Limb (tissue), 2 donors: ENCODE data around the gene SIGLEC9.

ENCODE experiments used
- DNase-seq, 2 donors: peaks; one replicate each; pipeline ENCODE4 v3.0.0-alpha.2; 2016; ENCODE audit errors: extremely low spot score in 2 of 2

SIGLEC9 gene

GRCh38 chr19:51124729-51125128, at the start of gene SIGLEC9:
Gene SIGLEC9 (plus strand): TSS chr19:51124906. CDS start chr19:51124975, 69 bp downstream.
- DNase-seq = no peak

DNA sequence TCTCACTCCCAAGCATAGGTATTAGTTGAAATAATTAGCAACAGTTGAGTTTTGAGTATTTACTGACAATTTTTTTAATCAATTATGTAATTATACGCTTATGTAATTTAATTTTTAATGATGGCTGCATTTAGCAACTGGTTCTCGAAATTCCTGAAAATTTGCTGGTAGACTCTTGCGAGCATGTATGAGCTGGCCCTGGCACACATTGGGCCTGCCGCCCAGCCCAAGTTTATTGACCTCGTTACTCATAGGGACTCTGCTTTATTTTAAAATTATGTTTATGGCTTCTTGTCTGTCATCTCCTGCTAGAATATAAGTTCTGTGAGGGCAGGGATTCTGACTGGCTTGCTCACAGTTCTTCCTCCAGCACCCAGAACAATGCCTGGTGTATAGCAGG, 48.7 kb upstream of the SIGLEC9 start:
- no peak for DNase-seq

DNA sequence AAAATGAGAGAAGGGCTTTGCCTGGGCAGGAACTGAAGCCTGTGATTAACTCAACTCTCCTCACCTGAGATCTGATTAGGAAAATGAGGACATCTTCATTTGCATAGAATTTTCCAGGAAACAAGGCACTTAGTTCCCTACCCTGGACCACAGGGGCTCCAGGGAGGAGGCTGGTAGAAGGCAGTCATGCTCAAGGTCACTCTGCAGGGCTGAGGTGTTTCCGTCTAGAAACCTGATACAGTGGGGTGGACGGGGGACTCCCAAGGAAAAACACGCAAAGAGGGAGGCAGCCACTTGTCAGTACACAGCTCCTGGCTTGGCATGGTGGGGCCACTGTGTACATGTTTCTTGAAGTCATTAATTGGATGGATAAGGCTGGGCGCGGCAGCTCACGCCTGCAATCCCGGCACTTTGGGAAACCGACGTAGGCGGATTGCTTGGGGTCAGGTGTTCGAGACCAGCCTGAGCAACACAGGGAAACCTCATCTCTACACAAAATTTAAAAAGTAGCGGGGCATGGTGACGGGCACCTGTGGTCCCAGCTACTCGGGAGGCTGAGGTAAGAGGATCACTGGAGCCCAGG, 48.0 kb upstream of the SIGLEC9 start:
- no peak for DNase-seq

- DNase-seq = no peak
Measured at GRCh38 chr19:51078104-51078503, 46.6 kb upstream of the SIGLEC9 start.

DNA sequence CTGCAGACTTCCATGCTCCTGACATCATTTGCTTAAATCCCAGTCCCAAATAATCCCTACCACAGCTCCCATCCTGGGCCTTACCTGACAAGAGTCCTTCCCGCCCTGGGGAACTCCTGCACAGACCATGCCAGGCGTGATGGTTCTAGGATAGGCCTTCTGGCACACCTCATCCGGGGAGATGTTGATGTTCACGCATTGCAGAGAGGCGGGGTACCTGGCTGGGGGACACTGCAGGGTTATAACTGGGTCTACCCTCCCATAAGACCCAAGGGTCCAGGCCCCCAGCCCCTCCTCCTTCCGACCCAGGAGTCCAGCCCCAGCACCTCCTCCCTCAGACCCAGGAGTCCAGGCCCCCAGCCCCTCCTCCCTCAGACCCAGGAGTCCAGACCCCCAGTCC, 46.0 kb upstream of the SIGLEC9 start:
- no peak for DNase-seq

DNA sequence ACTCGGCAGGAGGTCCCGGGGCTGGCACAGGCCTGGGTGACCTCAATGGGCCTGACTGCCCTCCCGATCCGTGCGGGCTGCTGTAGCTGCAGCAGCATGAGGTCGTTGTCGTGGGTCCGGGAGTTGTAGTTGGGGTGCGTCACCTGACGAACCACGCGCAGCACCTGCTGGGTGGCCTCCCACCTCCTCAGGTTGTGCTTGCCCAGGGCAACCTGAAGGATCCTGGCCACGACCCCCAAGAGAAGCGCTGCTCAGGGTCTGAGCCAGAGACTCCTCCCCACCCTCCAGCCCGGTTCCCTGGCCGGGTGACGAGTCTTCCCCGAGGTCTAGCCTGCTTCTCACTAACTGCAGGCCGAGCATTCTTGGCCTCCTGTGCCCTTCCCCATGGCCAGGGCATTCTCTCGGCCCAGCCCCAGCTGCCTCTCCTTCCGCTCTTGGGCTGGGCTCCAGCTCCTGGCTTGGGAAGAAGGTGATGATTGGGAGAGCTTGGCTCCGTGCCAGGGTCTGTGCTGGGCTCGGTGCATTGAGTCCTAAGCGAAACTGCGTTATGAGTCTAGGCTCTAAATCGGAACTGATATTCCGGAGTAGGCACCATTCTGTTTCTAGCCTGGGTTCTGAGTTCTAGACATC, 45.1 kb upstream of the SIGLEC9 start:
- no peak for DNase-seq

DNA sequence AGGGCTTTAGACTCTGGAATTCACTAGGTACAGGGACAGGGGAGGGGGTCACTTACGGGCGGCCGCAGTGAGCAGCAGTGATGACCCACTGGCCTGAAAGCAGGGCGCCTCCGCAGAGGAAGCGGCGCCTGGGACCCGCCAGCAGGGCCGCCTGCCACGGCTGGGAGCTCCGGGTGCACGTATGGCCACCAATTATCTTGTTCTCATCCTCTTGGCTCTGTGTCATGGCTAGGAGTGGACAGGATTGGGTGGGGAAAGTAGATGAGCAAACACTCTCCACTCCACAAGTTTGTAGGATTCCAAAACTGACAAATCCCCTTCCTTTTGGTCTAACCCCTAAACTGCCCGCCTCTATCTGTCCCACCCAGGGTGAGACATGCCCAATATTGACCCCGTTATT, 43.2 kb upstream of the SIGLEC9 start:
- DNase-seq = no peak

DNA sequence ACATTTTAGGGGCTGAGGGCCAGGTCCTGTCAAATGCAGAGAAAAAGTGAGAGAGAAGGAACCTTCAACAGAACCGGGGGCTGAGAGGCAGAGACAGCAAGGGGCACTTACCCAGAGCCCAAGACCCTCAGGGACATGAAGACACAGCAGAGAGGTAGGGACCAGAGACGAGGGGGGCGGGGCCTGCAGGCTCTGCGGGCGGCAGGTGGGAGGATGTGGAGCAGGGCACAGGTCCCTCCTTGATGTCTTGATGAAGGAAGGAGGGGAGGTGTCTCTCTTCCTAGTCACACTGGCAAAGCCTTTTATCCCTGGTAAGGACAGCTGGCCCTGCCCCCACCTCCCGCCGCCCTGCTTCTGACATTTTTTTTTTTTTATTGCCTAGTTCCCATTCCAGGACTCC, 42.1 kb upstream of the SIGLEC9 start, which contains the start of gene KLK14:
TSS of gene KLK14 (minus strand) at position 277 of the 400 bp plus-strand sequence. CDS start at position 4, 273 bp downstream.
- no peak for DNase-seq

GRCh38 chr19:51083181-51083580, 41.5 kb upstream of the SIGLEC9 start:
- DNase-seq = no peak

GRCh38 chr19:51083783-51084182, 40.9 kb upstream of the SIGLEC9 start:
- DNase-seq = no peak

- no peak for DNase-seq
Measured at GRCh38 chr19:51084505-51084904, 40.2 kb upstream of the SIGLEC9 start.

GRCh38 chr19:51086153-51086850, 38.4 kb upstream of the SIGLEC9 start:
- no peak for DNase-seq

GRCh38 chr19:51089786-51090185, 34.9 kb upstream of the SIGLEC9 start:
- no peak for DNase-seq

DNA sequence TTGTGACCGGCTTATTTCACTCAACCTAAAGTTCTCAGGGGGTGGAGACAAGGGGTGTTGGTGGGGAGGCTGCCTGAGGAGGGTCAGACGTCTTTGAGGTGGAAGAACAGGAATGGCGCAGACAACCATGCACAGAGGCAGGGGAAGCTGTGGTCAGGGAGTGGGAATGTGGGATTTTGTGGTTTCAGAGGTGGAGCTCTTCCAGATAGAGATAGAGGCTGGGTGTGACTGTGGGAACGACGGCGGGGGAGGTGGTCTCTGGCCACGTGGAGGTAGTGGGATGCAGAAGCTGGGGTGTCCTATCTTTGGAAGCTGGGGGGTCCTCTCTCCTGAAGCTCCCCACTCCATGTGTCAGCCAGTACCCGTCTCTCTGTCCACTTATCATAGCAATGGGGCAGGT, 34.2 kb upstream of the SIGLEC9 start:
- no peak for DNase-seq

GRCh38 chr19:51091126-51091525, 33.6 kb upstream of the SIGLEC9 start:
- no peak for DNase-seq

DNA sequence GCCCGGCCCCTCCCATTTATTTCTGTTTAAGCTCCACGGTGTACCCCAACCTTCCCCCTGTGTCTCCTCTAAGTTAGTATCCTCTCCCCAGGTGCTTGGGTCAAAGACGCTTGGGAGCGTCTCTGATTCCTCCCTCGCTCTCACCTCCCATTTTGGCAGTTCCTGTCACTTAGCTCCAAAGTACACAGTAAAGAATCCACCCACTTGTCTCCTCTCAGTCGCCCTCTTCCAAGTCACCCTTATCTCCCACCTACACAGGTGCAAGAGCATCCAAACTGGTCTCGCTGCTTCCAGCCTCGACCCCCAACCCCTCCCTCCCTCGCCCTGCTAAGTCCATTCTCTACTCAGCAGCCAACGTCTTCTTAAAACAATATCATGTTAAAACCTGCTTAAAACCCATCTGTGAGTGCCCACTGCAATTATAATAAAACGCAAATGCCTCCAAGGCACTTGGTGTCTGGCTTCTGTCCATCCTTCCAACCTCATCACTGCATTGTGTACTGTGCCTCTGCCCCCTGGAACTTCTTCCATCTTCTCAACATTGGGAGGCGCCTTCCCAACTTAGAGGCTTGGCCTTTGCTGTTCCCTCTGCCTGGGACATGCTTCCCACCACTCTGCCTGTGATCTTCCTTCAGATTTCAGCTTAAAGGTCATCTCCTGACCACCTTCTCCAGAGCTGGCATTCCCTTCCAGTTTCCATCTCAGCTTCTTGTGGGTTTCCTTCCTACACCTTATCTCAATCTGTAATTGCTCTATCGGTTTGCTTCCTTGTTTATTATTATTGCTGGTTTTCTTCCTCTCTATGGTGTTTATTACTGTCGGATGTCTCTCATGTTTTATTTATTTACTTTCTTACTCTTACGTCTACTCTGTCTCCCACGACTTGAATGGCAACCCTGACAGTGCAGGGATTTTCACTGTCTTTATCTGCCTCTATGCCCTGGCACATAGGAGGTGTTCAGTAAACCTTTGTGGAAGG, 32.5 kb upstream of the SIGLEC9 start:
- DNase-seq = no peak

- DNase-seq = no peak
Measured at GRCh38 chr19:51093101-51093500, 31.6 kb upstream of the SIGLEC9 start.

DNA sequence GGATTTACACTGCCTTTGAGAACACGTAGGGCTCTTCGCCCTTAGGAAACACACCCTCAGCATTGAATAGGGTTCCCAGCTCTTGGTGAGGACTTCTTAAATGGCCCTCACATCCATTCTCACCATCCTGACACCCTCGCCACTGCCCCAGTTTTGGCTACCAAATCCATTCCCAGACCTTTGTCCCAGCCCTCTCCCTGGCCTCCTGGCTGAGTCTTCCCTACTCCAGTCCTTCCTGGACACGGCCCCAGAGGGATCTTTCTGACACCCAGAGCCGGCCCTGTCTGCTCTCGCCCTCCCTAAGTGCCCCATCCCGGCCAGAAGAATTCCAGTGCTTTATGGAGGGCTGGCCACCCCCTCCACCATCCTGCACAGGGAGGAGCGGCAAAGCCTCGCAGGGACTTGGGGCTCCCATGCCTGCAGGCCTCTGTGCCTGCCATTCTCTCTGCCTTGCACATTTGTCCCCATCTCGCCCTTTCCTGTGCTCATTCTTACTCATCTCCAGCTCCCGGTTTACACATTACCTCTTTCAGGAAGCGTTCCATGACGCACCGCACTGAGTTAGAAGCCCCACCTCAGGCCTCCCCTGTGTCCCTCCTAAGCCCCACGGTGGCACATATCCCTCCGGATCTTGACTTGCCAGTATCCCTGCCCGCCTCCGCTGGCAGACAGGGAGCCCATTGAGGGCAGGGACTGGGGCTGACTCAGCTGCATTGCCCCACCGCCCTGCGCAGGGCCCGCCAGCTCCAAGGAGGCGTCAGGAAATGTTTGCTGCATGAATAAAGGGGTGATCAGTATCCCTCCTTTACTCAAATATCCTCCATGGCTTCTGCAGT, 31.0 kb upstream of the SIGLEC9 start:
- DNase-seq = no peak

DNA sequence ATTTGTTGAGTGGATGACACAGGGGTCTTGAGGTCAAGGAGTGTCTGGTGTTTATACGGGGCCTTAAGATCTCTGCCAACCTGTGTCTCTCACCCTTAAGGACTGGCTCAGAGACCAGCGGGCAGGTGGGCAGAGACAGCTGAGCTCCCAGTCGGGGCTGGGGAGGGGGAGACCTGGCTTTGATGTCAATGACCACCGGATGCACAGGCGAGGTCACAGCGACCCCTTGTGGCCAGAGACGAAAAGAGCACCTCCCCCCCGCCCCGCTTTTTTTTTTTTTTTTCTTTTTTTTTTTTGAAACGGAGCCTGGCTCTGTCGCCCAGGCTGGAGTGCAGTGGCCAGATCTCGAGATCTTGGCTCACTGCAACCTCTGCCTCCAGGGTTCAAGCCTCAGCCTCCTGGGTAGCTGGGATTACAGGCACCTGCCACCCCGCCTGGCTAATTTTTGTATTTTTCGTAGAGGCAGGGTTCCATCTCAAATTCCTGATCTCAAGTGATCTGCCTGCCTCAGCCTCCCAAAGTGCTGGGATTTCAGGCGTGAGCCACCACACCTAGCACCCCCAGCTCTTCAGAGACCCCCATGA, 29.9 kb upstream of the SIGLEC9 start:
- DNase-seq = peak in 1 of 2 donors; percentile 57

DNA sequence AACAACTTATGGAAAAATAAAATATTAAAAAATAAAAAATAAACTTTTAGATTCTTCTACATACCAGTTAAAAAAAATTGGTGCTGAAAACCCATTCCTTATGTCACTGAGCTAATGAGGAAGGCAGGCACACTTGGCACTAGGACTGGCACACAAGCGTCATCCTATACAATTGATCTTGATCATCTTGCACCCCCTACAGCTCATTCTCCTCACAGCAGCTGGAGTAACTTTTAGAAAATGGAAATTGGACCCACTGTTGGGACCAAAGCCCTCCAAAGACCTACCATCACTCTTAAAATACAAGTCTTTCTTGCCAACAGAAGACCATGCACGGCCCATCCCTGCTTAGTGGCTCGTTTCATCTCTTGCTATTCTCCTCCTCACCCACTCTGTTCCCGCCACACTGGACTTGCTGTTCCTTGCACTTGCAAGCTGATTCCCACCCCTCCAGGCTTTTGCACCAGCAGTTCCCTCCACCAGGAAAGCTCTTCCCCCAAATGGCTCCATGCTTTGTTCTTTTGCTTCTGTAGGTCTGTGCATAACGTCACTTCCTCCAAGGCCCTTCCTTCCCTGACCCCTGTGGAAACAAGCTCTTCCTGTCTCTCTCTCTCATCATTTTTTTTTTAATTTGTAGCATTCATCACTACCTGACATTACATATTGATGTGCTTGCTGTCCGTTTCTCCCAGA, 28.1 kb upstream of the SIGLEC9 start:
- no peak for DNase-seq
